Sigmoid colon (tissue), 4 donors: Measurements from ENCODE around the gene UBE2G1.

Source experiments
- CTCF ChIP-seq, 4 experiments: fragments of 450-650 bp in 3 of 4; fragments of 200-600 bp in 1 of 4; IDR thresholded peaks; one replicate each; pipeline ENCODE4 v1.5.1; 2016 to 2019; ENCODE audit warnings: antibody characterized with exemption in 4 of 4, mild to moderate bottlenecking in 3 of 4, moderate library complexity in 2 of 4
- EP300 ChIP-seq, 4 donors: sonication (generic); formaldehyde crosslinking; IDR thresholded peaks; one replicate each; pipeline ENCODE4 v1.6.1; 2017; ENCODE audit warnings: antibody characterized with exemption in 4 of 4

DNA sequence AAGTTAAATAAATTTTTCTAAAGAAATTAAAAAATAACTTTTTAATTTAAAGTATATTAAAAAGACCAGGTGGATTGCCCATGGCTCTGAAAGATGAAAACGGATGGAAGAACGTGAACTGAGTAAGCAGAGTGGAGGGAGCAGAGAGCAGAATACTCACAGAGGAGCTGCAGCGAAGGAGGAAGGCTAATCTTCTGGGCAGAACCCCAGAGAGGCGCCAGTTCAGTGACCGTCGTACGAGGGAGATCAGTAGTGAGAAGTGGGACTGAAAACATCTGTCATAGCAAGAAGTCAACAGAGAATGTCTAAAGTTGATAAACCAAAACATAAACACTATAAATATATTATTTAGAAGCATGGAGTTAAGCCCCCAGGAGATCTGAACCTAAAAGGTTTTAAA, 34.9 kb downstream of the UBE2G1 start:
- TF ChIP-seq CTCF (IDR thresholded peaks at IDR 0.05) = no peak
- TF ChIP-seq EP300 (IDR thresholded peaks at IDR 0.05) = no peak
